Measurements from ENCODE around the gene NFKBIL1.

The NFKBIL1 gene

GRCh38 chr6:31534521-31535040, 12.8 kb upstream of the NFKBIL1 start:
- DNase-seq: no peak

GRCh38 chr6:31535538-31536324, 11.7 kb upstream of the NFKBIL1 start:
- DNase-seq: no peak

- no peak for DNase-seq
Measured at GRCh38 chr6:31538805-31539400, 8.5 kb upstream of the NFKBIL1 start.

GRCh38 chr6:31540640-31541039, 6.8 kb upstream of the NFKBIL1 start:
- no peak for DNase-seq

GRCh38 chr6:31541059-31541657, 6.2 kb upstream of the NFKBIL1 start:
- DNase-seq: peak; percentile 68

- DNase-seq: peak; percentile 98
Measured at GRCh38 chr6:31541658-31542521, 5.5 kb upstream of the NFKBIL1 start, which contains the start of gene DDX39B. Gene DDX39B, minus strand, starts transcription at chr6:31542003. Its CDS starts 1,471 bp downstream, at chr6:31540532.

GRCh38 chr6:31543639-31544038, 3.8 kb upstream of the NFKBIL1 start:
- no peak for DNase-seq

- DNase-seq: no peak
Measured at GRCh38 chr6:31544676-31545075, 2.7 kb upstream of the NFKBIL1 start.

- no peak for DNase-seq
Measured at GRCh38 chr6:31545291-31545690, 2.1 kb upstream of the NFKBIL1 start.

GRCh38 chr6:31546339-31546957, 960 bp upstream of the NFKBIL1 start, which contains the start of gene ATP6V1G2:
Gene ATP6V1G2, minus strand, starts transcription at chr6:31546608. Its CDS starts 49 bp downstream, at chr6:31546559.
- peak; percentile 79 for DNase-seq

GRCh38 chr6:31547727-31548543, 527 bp downstream of the NFKBIL1 start:
- DNase-seq: peak; percentile 82

- DNase-seq: no peak
Measured at GRCh38 chr6:31548544-31548873, 1.1 kb downstream of the NFKBIL1 start.

- peak; percentile 90 for DNase-seq
Measured at GRCh38 chr6:31551371-31551770, 4.0 kb downstream of the NFKBIL1 start.

GRCh38 chr6:31556307-31556706, 8.9 kb downstream of the NFKBIL1 start:
- no peak for DNase-seq

- no peak for DNase-seq
Measured at GRCh38 chr6:31557443-31558317, 10.3 kb downstream of the NFKBIL1 start.

- DNase-seq: no peak
Measured at GRCh38 chr6:31558318-31558625, 10.9 kb downstream of the NFKBIL1 start.

- peak; percentile 98 for DNase-seq
Measured at GRCh38 chr6:31558631-31559500, 11.5 kb downstream of the NFKBIL1 start.

- DNase-seq: no peak
Measured at GRCh38 chr6:31559606-31559957, 12.2 kb downstream of the NFKBIL1 start.

- peak; percentile 86 for DNase-seq
Measured at GRCh38 chr6:31559958-31560696, 12.7 kb downstream of the NFKBIL1 start.
